ENCODE measurements around the gene PPARA. TPM values are rescaled to one million over a fixed set of nuclear protein-coding genes. Genes with fewer than 3 reads are reported as not detected.

PPARA gene
- total RNA-seq, 1 donor from 2014 or later: 9.3 TPM

- Histone ChIP-seq H3K36me3 (ENCODE audit: control insufficient read depth, insufficient read depth, low read length) (no peaks in the 10 kb centered on the region), H3K4me3 (ENCODE audit: low read depth, low read length) (no peak overlapping the region), H3K27me3 (ENCODE audit: control insufficient read depth, insufficient read depth, low read length) (no peaks in the 10 kb centered on the region)
- no peak for DNase-seq (ENCODE audit: low read depth)
- no peak for TF ChIP-seq CTCF (IDR thresholded peaks at IDR 0.05; ENCODE audit: insufficient read depth, low read length, poor library complexity, severe bottlenecking)
Measured at GRCh38 chr22:46214616-46215015, 64.3 kb downstream of the PPARA start.

GRCh38 chr22:46219636-46220035 is 69.3 kb downstream of the PPARA start:
- H3K27me3 ChIP-seq (ENCODE audit: control insufficient read depth, insufficient read depth, low read length): no peaks in the 10 kb centered on the region
- no peaks in the 10 kb centered on the region for H3K36me3 ChIP-seq (ENCODE audit: control insufficient read depth, insufficient read depth, low read length)
- DNase-seq (ENCODE audit: low read depth): no peak
- H3K4me3 ChIP-seq (ENCODE audit: low read depth, low read length): no peak overlapping the region
- no peak for TF ChIP-seq CTCF (IDR thresholded peaks at IDR 0.05; ENCODE audit: insufficient read depth, low read length, poor library complexity, severe bottlenecking)

GRCh38 chr22:46220921-46221320 is 70.6 kb downstream of the PPARA start:
- Histone ChIP-seq H3K27me3 (ENCODE audit: control insufficient read depth, insufficient read depth, low read length) (no peaks in the 10 kb centered on the region), H3K4me3 (ENCODE audit: low read depth, low read length) (no peak overlapping the region), H3K36me3 (ENCODE audit: control insufficient read depth, insufficient read depth, low read length) (no peaks in the 10 kb centered on the region)
- no peak for TF ChIP-seq CTCF (IDR thresholded peaks at IDR 0.05; ENCODE audit: insufficient read depth, low read length, poor library complexity, severe bottlenecking)
- no peak for DNase-seq (ENCODE audit: low read depth)

- Histone ChIP-seq H3K4me3 (ENCODE audit: low read depth, low read length) (no peak overlapping the region), H3K36me3 (ENCODE audit: control insufficient read depth, insufficient read depth, low read length) (no peaks in the 10 kb centered on the region), H3K27me3 (ENCODE audit: control insufficient read depth, insufficient read depth, low read length) (no peaks in the 10 kb centered on the region)
- no peak for TF ChIP-seq CTCF (IDR thresholded peaks at IDR 0.05; ENCODE audit: insufficient read depth, low read length, poor library complexity, severe bottlenecking)
- DNase-seq (ENCODE audit: low read depth): no peak
Measured at GRCh38 chr22:46224044-46224897, 73.9 kb downstream of the PPARA start.

- H3K4me3 ChIP-seq (ENCODE audit: low read depth, low read length): no peak overlapping the region
- DNase-seq (ENCODE audit: low read depth): no peak
- no peaks in the 10 kb centered on the region for H3K27me3 ChIP-seq (ENCODE audit: control insufficient read depth, insufficient read depth, low read length)
- H3K36me3 ChIP-seq (ENCODE audit: control insufficient read depth, insufficient read depth, low read length): no peaks in the 10 kb centered on the region
- no peak for TF ChIP-seq CTCF (IDR thresholded peaks at IDR 0.05; ENCODE audit: insufficient read depth, low read length, poor library complexity, severe bottlenecking)
Measured at GRCh38 chr22:46224898-46225290, 74.6 kb downstream of the PPARA start.

- DNase-seq (ENCODE audit: low read depth): no peak
- no peak for TF ChIP-seq CTCF (IDR thresholded peaks at IDR 0.05; ENCODE audit: insufficient read depth, low read length, poor library complexity, severe bottlenecking)
- Histone ChIP-seq H3K27me3 (ENCODE audit: control insufficient read depth, insufficient read depth, low read length) (no peaks in the 10 kb centered on the region), H3K36me3 (ENCODE audit: control insufficient read depth, insufficient read depth, low read length) (no peaks in the 10 kb centered on the region), H3K4me3 (ENCODE audit: low read depth, low read length) (no peak overlapping the region)
Measured at GRCh38 chr22:46225631-46226030, 75.3 kb downstream of the PPARA start.

Data from kidney epithelial cell (primary cell).